Endometrial microvascular endothelial cells (primary cell): ENCODE results near the gene BHLHE40. TPM values are rescaled to one million over a fixed set of nuclear protein-coding genes. Genes with fewer than 3 reads are reported as not detected.

Experiments
- in situ Hi-C: cut with HindIII; loops from 2 replicates; pipeline ENCODE4 v1.10.0; 2017; ENCODE audit warnings: low sequenced_read_pairs, low pct_unique_long_range_greater_than_20kb; ENCODE audit errors: inconsistent ontology term
- total RNA-seq: library from RNA; depleted of rRNA; stranded (reverse); fragments of >200 nt; gene quantifications from one replicate; pipeline ENCODE4 v1.2.3, GENCODE V29; 2015; ENCODE audit errors: inconsistent ontology term

The BHLHE40 gene
- total RNA-seq, 1 donor from 2014 or later = 20.8 TPM

GRCh38 chr3:5009506-5010109, 30.4 kb downstream of the BHLHE40 start:
- in situ Hi-C loops = no loop called here

GRCh38 chr3:5010140-5010539, 30.9 kb downstream of the BHLHE40 start:
- in situ Hi-C loops = no loop called here

GRCh38 chr3:5010706-5011554, 31.7 kb downstream of the BHLHE40 start:
- in situ Hi-C loops = no loop called here

- in situ Hi-C loops = no loop called here
These were observed 32.5 kb downstream of the BHLHE40 start for GRCh38 chr3:5011555-5012256.

- in situ Hi-C loops = no loop called here
These were observed 33.1 kb downstream of the BHLHE40 start for GRCh38 chr3:5012367-5012766.

GRCh38 chr3:5013021-5013906, 34.0 kb downstream of the BHLHE40 start:
- in situ Hi-C loops = no loop called here

- in situ Hi-C loops = no loop called here
These were observed 35.2 kb downstream of the BHLHE40 start for GRCh38 chr3:5014391-5014790.

GRCh38 chr3:5015056-5015455, 35.8 kb downstream of the BHLHE40 start:
- in situ Hi-C loops = no loop called here

- in situ Hi-C loops = no loop called here
These were observed 37.2 kb downstream of the BHLHE40 start for GRCh38 chr3:5016211-5017161.

- in situ Hi-C loops = no loop called here
These were observed 38.8 kb downstream of the BHLHE40 start for GRCh38 chr3:5017925-5018531.

- in situ Hi-C loops = no loop called here
These were observed 40.4 kb downstream of the BHLHE40 start for GRCh38 chr3:5019411-5020241.

GRCh38 chr3:5020242-5020722, 41.0 kb downstream of the BHLHE40 start:
- in situ Hi-C loops = no loop called here

GRCh38 chr3:5021116-5022092, 42.2 kb downstream of the BHLHE40 start:
- in situ Hi-C loops = no loop called here

GRCh38 chr3:5022187-5022965, 43.1 kb downstream of the BHLHE40 start:
- in situ Hi-C loops = no loop called here
